H1 (cell line): ENCODE results near the gene HEPHL1. TPM values are rescaled to one million over a fixed set of nuclear protein-coding genes. Genes with fewer than 3 reads are reported as not detected.

Experiments
- BRCA1 ChIP-seq: IDR thresholded peaks from 2 replicates; pipeline ENCODE4 v1.6.1; 2012; ENCODE audit warnings: low read depth, low read length, improper control_type of control experiment
- EGR1 ChIP-seq: IDR thresholded peaks from 2 replicates; pipeline ENCODE4 v1.6.1; 2011; ENCODE audit warnings: low read depth, low read length, borderline replicate concordance
- KDM1A ChIP-seq: fragments of 200-600, 300-600 bp; sonication (generic); IDR thresholded peaks from 2 replicates; pipeline ENCODE4 v1.7.1; 2016; ENCODE audit warnings: mild to moderate bottlenecking, low read length, borderline replicate concordance
- SAP30 ChIP-seq: fragments of 300-600 bp; sonication (generic); IDR thresholded peaks from 2 replicates; pipeline ENCODE4 v1.7.1; 2012; ENCODE audit warnings: low read length, moderate library complexity, mild to moderate bottlenecking, inconsistent platforms; ENCODE audit not compliant: insufficient read depth, insufficient replicate concordance
- TAF7 ChIP-seq: optimal IDR thresholded peaks from 2 replicates; pipeline ENCODE3; 2011; ENCODE audit warnings: low read depth, mild to moderate bottlenecking, inconsistent platforms, low read length, moderate library complexity, borderline replicate concordance
- polyA plus RNA-seq, 7 experiments: library from polyadenylated mRNA; depleted of rRNA in 3 of 7; stranded (reverse) in 5 of 7; unstranded in 2 of 7; fragments of >200 nt in 5 of 7; fragments of 200-250 nt in 2 of 7; gene quantifications; 1 replicate in 5 of 7; 2 replicates in 1 of 7; 4 replicates in 1 of 7; pipeline versions ENCODE4 v1.2.1 to v1.2.3, GENCODE V29; 2011 to 2013; ENCODE audit warnings: missing spikeins in 2 of 7, mixed read lengths in 2 of 7
- total RNA-seq: library from RNA; stranded (reverse); fragmentation: NEBNext Ultra II Directional; extraction: Animal tissue kit (Norgen Biotek cat#: 25700); gene quantifications from 2 replicates; pipeline ENCODE4 v1.2.1, GENCODE V29; 2021

Gene HEPHL1
- total and polyA plus RNA-seq, 2 of the 8 experiments (the other 6 are each of a cell fraction or from before 2014, with no cell fraction given): 0.09 to 0.11 TPM

DNA sequence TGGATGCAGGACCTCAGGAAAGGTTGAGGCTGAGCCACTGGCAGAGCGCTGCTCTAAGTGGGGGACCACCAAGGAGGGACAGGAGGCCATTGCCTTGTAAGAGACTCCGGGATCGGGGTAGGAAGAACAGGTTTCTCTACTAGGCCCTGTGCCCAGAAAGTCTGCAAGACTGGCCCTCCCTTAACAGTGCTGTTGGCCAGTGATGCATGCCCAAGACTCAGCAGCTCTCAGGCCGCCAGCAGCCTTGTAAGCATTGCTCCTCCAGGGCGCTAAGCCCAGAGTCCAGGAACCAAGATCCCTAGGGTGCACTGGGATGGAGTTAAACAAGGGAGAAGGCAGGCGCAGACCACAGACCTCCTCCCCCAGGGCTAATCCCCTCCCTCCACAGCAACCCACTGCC, 68.2 kb downstream of the HEPHL1 start (continued):
- no peak for TF ChIP-seq TAF7
- TF ChIP-seq SAP30: no peak
- TF ChIP-seq KDM1A: no peak
- no peak for TF ChIP-seq BRCA1
- TF ChIP-seq EGR1: no peak
